ENCODE data around the gene ADAMTS5.
A peak's percentile ranks its signal among the peaks of the same experiment; 100 is the strongest.

The ADAMTS5 gene

GRCh38 chr21:26948194-26948593 lies 18.7 kb downstream of the ADAMTS5 start:
- no peak for DNase-seq (ENCODE audit: low read depth, low spot score)

- DNase-seq (ENCODE audit: low read depth, low spot score) = no peak
These were observed 20.0 kb downstream of the ADAMTS5 start for GRCh38 chr21:26946744-26947446.

GRCh38 chr21:26945916-26946675 lies 20.8 kb downstream of the ADAMTS5 start:
- DNase-seq (ENCODE audit: low read depth, low spot score) = no peak

- no peak for DNase-seq (ENCODE audit: low read depth, low spot score)
These were observed 23.0 kb downstream of the ADAMTS5 start for GRCh38 chr21:26943921-26944320.

- DNase-seq (ENCODE audit: low read depth, low spot score) = no peak
These were observed 25.5 kb downstream of the ADAMTS5 start for GRCh38 chr21:26941421-26941820.

- DNase-seq (ENCODE audit: low read depth, low spot score) = no peak
These were observed 27.2 kb downstream of the ADAMTS5 start for GRCh38 chr21:26939601-26940111.

GRCh38 chr21:26936641-26937040 lies 30.2 kb downstream of the ADAMTS5 start:
- DNase-seq (ENCODE audit: low read depth, low spot score) = no peak

- no peak for DNase-seq (ENCODE audit: low read depth, low spot score)
These were observed 30.9 kb downstream of the ADAMTS5 start for GRCh38 chr21:26935977-26936376.

GRCh38 chr21:26934383-26934782 lies 32.5 kb downstream of the ADAMTS5 start:
- DNase-seq (ENCODE audit: low read depth, low spot score) = no peak

- no peak for DNase-seq (ENCODE audit: low read depth, low spot score)
These were observed 33.4 kb downstream of the ADAMTS5 start for GRCh38 chr21:26933448-26933847.

GRCh38 chr21:26925636-26926035 lies 41.3 kb downstream of the ADAMTS5 start:
- no peak for DNase-seq (ENCODE audit: low read depth, low spot score)

- no peak for DNase-seq (ENCODE audit: low read depth, low spot score)
These were observed 41.8 kb downstream of the ADAMTS5 start for GRCh38 chr21:26925122-26925521.

GRCh38 chr21:26923986-26924385 lies 42.9 kb downstream of the ADAMTS5 start:
- no peak for DNase-seq (ENCODE audit: low read depth, low spot score)

GRCh38 chr21:26920055-26920454 lies 46.8 kb downstream of the ADAMTS5 start:
- DNase-seq (ENCODE audit: low read depth, low spot score) = no peak

GRCh38 chr21:26918323-26919079 lies 48.4 kb downstream of the ADAMTS5 start:
- no peak for DNase-seq (ENCODE audit: low read depth, low spot score)

- no peak for DNase-seq (ENCODE audit: low read depth, low spot score)
These were observed 50.1 kb downstream of the ADAMTS5 start for GRCh38 chr21:26916799-26917198.

GRCh38 chr21:26914557-26914956 lies 52.3 kb downstream of the ADAMTS5 start:
- DNase-seq (ENCODE audit: low read depth, low spot score) = no peak

GRCh38 chr21:26912466-26912865 lies 54.4 kb downstream of the ADAMTS5 start:
- no peak for DNase-seq (ENCODE audit: low read depth, low spot score)

GRCh38 chr21:26909972-26910371 lies 56.9 kb downstream of the ADAMTS5 start:
- DNase-seq (ENCODE audit: low read depth, low spot score) = peak; percentile 74

- DNase-seq (ENCODE audit: low read depth, low spot score) = no peak
These were observed 65.9 kb downstream of the ADAMTS5 start for GRCh38 chr21:26900980-26901379.

GRCh38 chr21:26892151-26892550 lies 74.7 kb downstream of the ADAMTS5 start:
- no peak for DNase-seq (ENCODE audit: low read depth, low spot score)

- no peak for DNase-seq (ENCODE audit: low read depth, low spot score)
These were observed 78.0 kb downstream of the ADAMTS5 start for GRCh38 chr21:26888931-26889330.
